Measurements from ENCODE around the gene SRXN1. TPM values are rescaled to one million over a fixed set of nuclear protein-coding genes. Genes with fewer than 3 reads are reported as not detected.
A peak's percentile ranks its signal among the peaks of the same experiment; 100 is the strongest.

SRXN1 gene
- total RNA-seq, 1 experiment from 2014 or later: 81.3 TPM

GRCh38 chr20:637559-637958, 15.4 kb downstream of the SRXN1 start:
- no peak for DNase-seq (ENCODE audit: low read depth)

GRCh38 chr20:635893-636338, 17.1 kb downstream of the SRXN1 start:
- no peak for DNase-seq (ENCODE audit: low read depth)

GRCh38 chr20:635028-635892, 17.7 kb downstream of the SRXN1 start:
- no peak for DNase-seq (ENCODE audit: low read depth)

GRCh38 chr20:634148-634925, 18.7 kb downstream of the SRXN1 start:
- DNase-seq (ENCODE audit: low read depth): no peak

GRCh38 chr20:631101-631500, 21.9 kb downstream of the SRXN1 start:
- no peak for DNase-seq (ENCODE audit: low read depth)

GRCh38 chr20:626579-626978, 26.4 kb downstream of the SRXN1 start:
- DNase-seq (ENCODE audit: low read depth): no peak

- no peak for DNase-seq (ENCODE audit: low read depth)
Measured at GRCh38 chr20:625360-625932, 27.6 kb downstream of the SRXN1 start.

- no peak for DNase-seq (ENCODE audit: low read depth)
Measured at GRCh38 chr20:623704-624103, 29.3 kb downstream of the SRXN1 start.

- no peak for DNase-seq (ENCODE audit: low read depth)
Measured at GRCh38 chr20:623021-623420, 30.0 kb downstream of the SRXN1 start.

- DNase-seq (ENCODE audit: low read depth): no peak
Measured at GRCh38 chr20:622161-622560, 30.8 kb downstream of the SRXN1 start.

- DNase-seq (ENCODE audit: low read depth): peak; percentile 37
Measured at GRCh38 chr20:621125-621756, 31.8 kb downstream of the SRXN1 start.

GRCh38 chr20:620246-620645, 32.8 kb downstream of the SRXN1 start:
- DNase-seq (ENCODE audit: low read depth): no peak

GRCh38 chr20:618980-619379, 34.0 kb downstream of the SRXN1 start:
- DNase-seq (ENCODE audit: low read depth): no peak

- DNase-seq (ENCODE audit: low read depth): no peak
Measured at GRCh38 chr20:617934-618690, 34.9 kb downstream of the SRXN1 start.

- no peak for DNase-seq (ENCODE audit: low read depth)
Measured at GRCh38 chr20:615514-615913, 37.5 kb downstream of the SRXN1 start.

- DNase-seq (ENCODE audit: low read depth): no peak
Measured at GRCh38 chr20:611843-612185, 41.2 kb downstream of the SRXN1 start.

- DNase-seq (ENCODE audit: low read depth): no peak
Measured at GRCh38 chr20:611047-611842, 41.8 kb downstream of the SRXN1 start.

GRCh38 chr20:610130-611046, 42.6 kb downstream of the SRXN1 start, which contains the start of gene TCF15:
TCF15 (minus strand) TSS chr20:610309; CDS start chr20:610237, 72 bp downstream.
- no peak for DNase-seq (ENCODE audit: low read depth)

- DNase-seq (ENCODE audit: low read depth): no peak
Measured at GRCh38 chr20:609371-609964, 43.5 kb downstream of the SRXN1 start.
